OCI-M1 (cell line): ENCODE results near the gene SCGB2A2.

Experiments used
- DNase-seq: peaks from one replicate; lab custom pipeline; 2025; lab: John Stamatoyannopoulos, UW

The SCGB2A2 gene

DNA sequence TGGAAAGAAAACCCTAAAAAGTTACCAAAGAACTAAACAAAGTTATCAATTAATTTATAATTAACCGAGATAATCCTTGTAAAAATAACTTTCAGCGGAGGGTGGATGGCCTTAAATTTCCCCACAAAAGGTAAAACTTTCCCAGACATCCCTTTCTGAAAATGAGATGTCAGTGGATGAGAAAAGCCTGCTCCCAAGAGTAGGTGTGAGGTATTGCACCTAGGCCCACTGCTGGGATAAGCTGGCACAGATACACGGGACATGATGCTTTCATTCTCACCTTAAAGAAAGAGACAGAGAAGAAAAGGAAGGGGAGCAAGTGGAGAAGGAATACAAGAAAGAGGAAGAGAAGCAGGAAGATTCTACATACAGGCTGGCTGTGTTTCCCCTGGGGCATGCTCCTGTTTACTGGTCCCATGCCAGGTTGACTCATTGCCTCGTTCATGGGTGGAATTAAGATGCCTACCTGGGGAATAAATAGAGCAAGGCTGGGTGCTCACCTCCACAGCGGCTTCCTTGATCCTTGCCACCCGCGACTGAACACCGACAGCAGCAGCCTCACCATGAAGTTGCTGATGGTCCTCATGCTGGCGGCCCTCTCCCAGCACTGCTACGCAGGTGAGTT is at the start of gene SCGB2A2:
SCGB2A2 (plus strand) TSS at position 505 of the 625 bp plus-strand sequence; CDS start at position 564, 59 bp downstream.
- DNase-seq, result no peak

DNA sequence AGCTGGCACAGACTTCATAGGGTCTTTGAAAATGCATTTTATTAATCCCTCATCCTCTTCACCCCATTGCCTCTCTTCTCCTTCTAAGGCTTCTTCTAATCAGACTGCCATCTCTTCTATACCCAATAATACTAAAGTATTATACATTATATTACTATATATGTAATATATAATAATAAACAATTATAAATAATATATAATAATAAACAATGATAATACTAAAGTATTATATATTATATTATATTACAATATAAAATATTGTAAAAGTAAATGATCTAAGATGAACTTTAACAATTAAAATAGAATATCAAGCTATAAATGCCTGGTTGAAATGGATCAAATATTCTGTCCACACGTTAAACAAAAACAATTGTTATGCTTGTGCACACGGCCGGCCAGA is 48.5 kb upstream of the SCGB2A2 start:
- no peak for DNase-seq

DNA sequence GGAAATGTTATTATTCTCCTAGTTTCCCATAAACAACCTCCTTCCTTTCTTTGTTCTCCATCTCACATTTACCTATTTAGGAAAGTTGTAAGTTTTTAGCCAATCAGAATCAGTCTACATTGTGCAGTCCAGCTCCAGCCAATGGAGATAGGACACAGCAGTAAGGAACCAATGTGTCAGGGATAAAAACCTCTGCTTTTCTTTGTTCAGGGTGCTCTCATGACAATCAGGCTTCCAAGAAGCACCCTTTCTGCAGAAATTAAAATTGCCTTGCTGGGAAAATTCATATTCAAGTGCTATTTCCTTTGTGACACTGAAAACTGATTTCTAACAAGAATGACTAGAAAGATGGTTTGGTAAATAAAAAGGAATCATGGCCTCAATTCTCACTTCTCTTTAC is 46.9 kb upstream of the SCGB2A2 start:
- DNase-seq, result no peak

DNA sequence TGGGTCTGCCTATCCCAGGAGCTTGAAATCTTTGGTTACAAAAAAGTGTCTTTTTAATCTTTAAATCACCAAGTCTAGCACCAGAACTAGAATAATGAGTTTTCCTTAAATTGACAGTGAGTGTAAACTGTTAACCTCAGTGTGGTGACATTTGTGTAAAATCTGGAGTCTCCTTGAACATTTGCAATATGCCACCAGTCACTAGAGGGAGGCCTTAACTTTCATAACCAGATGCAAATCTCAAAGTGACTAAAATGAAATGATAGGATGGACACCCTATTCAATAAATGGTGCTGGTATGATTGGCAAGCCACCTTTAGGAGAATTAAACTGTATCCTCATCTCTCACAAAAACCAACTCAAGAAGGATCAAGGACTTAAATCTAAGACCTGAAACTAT is 36.2 kb upstream of the SCGB2A2 start:
- DNase-seq, result peak; percentile 8

DNA sequence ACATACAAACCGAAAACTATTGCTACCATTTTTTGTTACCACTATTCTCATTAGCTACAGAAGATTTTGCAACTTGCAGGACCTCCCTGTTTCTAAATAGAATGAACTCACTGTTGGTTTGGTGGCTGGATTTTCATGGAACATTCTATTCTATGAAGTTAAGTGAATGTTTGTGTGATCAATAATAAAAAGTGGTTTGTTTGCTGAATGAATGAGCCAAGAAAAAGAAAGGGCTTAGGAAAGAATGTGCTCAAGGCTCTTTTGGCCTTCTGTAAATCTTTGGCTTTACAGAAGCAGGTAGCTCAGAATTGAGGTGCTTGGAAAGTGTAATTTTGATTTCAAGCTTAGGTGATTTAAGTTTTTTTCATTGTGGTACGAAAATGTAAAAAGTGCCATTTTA is 33.8 kb upstream of the SCGB2A2 start:
- no peak for DNase-seq

DNA sequence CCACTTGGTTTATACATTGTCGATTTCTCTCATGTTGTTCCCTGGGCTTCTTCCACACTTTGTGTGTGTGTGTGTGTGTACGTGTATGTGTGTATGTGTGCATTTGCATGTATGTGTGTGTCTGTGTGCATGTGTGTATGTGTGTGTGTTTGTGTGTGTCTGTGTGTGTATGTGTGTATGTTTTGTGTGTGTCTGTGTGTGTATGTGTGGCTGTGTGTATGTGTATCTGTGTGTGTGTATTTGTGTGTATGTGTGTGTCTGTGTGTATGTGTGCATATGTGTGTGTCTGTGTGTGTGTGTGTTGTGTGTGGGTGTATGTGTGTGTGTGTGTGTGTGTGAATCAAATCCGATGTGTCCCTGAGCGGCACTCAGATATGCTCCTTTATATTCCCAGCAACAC is 32.5 kb upstream of the SCGB2A2 start:
- DNase-seq, result no peak

DNA sequence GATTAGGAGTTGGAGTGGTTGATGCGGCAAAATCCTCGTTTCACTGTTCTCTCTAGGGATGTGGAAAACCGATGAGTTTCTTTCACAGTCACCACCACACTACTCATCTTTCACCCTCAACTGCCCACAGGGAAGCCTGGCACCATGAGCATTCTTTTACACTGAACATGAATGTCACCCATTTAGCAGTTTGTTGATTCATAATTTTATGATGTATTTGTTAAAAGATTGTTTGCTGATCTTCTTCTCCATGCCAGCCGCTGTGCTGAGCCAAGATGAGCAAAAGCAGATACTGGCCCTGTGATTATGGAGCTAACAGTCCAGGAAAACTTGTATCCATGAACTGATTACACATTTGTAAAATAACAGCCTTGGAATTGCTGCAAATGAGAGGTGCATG is 31.8 kb upstream of the SCGB2A2 start:
- DNase-seq, result no peak

DNA sequence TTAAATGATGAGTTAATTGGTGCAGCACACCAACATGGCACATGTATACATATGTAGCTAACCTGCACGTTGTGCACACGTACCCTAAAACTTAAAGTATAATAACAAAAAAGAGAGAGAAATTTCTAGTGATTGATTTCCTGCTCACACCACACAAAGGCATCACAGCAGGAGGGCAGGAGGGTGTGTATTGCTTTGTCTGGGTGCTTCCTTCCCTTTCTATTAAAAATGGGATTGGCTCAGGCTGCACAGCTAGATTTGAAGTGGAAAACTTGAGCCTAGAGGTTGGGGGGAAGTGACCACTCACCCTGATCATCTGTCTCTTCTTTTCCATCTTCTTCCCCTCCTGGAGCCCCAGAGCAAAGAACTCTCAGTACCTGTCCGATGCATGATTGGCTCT is 28.9 kb upstream of the SCGB2A2 start:
- no peak for DNase-seq

DNA sequence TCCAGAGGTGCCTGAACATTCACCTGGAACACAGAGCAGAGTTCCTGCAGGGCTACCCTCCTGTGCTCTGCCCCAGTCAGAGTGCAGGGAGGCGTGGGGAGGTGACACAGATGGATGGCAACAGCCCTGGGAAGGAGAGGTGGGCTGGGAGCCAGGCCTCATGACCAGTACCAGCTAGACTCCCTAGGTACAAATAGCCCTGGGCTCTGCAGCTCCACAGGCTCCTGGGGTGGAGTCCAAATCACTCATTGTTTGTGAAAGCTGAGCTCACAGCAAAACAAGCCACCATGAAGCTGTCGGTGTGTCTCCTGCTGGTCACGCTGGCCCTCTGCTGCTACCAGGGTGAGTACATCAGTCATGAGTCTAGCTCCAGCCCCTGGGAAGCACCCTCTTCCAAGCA is 27.9 kb upstream of the SCGB2A2 start, which contains the start of gene SCGB1D2:
SCGB1D2 (plus strand) TSS at position 219 of the 400 bp plus-strand sequence; CDS start at position 288, 69 bp downstream.
- DNase-seq, result no peak

DNA sequence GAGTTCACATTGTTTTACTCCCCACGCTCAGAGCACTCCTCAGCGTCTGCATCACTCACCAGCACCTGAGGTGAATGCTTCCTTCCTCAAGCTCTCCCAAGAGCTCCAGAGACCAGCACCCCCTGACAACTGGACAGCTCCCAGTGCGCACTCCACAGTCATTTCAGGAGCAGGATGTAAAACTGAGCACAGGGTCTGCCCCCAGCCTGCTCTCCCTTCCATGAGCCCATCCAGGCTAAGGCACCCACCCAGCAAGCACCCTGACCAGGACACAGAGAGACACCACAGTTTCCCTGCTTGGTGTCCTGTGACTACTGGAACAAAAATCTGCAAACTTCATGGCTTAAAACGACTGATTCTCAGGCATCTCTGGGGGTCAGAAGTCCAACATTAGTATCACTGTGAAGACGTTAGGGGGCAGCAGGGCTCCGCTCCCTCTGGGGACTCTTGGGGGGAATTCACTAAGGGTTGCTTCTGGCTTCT is 24.6 kb upstream of the SCGB2A2 start:
- DNase-seq, result peak; percentile 25

DNA sequence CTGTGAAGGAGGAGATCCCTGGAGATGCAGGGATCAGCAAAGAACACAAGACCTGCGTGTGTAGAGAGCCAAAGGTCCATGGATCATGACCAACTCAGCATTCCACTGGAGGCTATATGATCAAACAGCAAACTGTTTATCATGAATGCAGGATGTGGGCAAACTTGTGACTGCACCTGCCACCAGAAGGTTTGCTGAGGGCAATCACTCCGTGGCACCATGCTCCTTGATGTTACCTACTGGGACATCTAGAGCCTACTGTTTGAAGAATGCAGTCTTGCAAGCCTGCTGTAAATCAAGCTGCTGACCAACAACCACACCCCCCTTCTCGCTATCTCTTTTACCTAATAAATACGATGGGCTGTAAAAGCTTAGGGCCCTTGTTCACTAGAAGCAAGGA is 18.3 kb upstream of the SCGB2A2 start:
- no peak for DNase-seq

DNA sequence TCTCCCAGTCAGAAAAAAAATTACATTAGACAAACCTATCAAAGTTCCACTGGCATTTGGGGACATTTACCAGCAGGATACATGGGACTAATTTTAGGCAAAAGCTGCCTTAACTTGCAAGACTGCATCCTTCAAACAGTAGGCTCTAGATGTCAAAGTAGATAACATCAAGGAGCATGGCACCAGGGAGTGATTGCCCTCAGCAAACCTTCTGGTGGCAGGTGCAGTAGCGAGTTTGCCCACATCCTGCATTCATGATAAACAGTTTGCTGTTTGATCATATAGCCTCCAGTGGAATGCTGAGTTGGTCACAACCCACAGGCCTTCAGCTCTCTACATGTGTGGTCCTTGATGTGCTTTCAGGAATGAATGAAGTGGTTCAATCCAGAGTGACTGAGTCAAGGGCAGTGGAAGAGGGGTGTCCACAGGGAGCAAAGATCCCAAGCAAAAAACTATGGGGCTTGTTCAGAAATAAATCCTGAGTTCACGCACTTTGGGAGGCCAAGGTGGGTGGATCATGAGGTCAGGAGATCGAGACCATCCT is 15.9 kb upstream of the SCGB2A2 start:
- DNase-seq, result no peak

DNA sequence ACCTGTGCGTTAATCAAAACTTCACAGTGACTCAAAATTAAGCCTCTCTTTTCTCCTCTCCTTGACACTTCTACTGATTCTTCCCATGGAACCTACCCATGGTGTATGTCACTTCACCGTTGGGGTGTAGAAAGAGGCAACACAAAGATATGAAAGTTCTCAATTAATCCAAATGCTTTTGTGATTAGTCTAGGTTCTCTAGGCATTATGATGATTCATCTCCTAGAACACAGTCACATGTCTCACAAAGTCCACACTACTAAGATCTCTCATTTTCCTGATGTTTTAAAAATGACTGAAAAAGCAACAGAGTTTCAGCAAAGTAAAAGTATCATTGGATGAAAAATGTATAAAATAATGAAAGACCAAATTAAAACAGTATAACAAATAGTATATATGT is 13.7 kb upstream of the SCGB2A2 start:
- DNase-seq, result no peak

DNA sequence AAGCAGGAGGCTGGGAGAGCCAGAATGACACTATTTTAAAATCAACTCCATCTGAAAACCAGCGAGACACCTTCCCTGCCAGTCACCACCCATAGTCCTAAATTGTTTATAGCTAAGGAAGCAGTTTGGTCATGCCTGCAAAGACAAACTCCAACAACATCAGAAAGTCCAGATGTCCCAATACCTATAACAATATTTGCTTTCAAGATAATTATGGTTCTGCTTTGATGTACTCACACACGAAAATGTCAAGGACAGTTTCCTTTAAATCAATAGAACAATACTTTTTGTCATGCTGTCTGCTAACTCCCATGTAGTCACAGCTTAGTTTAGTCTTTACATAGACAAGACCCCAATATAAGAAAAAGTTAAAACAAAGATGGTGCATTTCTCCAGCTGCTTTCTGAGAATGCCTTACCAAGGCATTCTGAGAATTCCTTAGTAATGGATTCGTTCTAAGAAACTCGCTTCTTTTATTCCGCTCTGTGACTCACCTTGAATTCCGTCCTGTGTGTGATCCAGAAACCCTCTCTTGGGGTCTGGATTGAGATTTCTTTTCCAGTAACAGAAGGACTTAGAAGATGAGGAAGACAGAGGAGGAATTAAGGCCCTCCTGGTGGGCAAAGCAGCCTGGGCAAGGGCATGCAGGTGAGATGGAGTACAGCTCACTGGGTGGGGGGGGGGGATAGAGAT is 9.6 kb upstream of the SCGB2A2 start:
- no peak for DNase-seq

DNA sequence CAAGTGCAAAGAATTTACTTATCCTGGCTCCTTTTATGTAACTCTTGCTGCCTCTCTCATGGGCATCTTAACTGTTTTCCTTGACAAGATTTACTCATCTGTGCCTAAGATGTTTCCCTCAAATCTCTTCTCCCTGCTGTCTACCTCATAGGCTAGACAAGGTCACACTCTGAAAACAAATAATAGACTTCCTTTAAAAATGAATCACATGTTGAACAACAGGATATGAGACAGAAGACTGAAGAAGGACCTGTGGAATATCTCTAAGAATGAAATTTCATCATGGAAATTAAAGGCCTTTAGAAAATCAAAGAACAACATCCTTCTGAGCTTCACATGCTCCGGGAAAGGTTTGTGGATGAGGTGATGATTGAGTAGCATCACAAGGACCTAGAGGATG is 6.0 kb upstream of the SCGB2A2 start:
- DNase-seq, result no peak

DNA sequence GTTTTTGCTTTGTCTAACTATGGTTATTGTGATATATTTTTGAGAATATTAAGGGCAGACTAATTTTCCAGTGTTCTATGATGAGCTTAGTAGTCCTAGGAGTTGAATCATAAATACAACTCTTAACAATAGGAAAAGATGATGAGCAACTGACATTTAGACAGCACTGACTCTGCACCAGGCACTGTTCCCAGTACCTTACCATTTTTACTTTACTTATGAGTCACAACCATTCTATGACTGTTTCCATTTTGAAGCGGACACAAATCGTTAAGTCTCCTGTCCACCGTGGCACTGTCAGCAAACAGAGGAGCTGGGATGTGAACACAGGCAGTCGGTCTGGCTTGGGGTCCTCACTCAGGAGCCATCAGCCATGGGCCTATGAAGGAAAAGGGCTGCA is 3.4 kb upstream of the SCGB2A2 start:
- DNase-seq, result no peak

DNA sequence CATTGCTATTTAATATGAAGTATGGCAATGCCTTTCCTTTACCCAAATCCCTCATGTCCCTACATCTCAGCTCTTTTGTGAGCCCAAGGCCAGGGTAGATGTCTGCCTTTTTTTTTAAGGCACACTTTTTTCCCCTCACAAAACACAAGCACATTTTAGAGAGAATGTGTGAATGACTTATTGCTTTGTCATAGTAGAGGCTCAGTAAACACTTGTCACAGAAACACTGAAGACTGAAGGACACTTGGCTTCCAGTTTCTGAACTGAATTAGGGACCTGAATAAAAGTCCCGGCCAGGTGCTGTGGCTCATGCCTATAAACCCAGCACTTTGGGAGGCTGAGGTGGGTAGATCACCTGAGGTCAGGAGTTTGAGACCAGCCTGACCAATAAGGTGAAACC is 2.9 kb upstream of the SCGB2A2 start:
- DNase-seq, result no peak

DNA sequence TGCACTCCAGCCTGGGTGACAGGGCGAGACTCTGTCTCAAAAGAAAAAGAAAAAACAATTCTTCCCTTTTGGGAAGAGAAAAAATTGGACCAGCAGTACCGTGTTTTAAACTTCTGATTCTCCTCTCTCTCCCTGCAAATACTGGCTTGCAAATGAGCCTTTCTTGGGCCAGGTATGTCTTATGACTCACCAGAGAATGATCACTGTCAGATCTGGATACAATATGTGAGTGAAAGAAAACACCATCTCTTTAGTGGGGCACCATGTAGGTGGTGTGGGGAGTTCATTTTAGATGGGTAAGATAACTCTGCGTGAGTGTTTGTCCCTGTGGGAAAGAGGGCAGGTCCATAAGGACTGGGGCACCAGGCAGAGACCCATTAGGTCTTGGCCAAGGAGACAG is 2.4 kb upstream of the SCGB2A2 start:
- DNase-seq, result no peak

DNA sequence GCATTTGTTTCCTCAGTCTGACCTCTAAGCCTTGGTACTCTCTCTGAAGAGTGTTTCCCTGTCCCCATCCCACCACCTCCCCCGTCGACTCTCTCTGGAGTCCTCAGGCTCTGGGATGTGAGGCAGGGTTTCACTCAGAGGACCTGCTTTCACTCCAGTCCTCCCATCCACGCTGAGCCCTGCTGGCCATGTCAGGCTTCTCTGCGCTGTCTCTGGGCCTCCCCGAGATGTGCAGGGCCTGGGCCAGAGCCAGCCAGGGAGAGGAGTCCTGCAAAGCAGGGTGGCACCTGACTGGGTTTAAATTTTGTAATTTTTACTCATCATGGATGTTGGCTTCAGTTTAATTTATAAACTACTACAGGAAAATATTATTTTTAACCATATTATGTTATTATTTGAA is 3.3 kb downstream of the SCGB2A2 start:
- DNase-seq, result no peak

DNA sequence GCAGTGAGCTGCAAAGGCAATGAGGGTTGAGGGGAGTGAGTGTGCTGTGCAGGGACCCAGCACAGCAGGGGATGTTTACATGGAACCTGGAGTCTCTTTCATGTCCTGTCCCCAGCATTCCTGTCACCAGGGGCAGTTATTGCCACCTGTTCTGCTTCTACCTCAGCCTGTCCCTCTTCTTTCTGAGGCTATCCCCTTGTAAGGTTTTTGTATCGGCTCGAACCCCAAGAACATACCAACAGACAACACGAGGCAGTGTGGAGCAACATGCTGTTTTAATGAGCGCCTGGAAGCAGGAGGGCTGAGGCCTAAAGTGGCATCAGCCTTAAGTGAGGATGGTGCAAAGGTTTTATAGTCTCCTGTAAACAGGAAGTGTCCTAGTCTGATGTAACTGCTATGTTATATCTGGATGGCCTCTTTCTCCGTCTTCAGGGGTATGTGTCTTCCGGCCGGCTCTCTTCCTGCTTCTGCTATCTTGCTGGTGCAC is 3.9 kb downstream of the SCGB2A2 start:
- no peak for DNase-seq

DNA sequence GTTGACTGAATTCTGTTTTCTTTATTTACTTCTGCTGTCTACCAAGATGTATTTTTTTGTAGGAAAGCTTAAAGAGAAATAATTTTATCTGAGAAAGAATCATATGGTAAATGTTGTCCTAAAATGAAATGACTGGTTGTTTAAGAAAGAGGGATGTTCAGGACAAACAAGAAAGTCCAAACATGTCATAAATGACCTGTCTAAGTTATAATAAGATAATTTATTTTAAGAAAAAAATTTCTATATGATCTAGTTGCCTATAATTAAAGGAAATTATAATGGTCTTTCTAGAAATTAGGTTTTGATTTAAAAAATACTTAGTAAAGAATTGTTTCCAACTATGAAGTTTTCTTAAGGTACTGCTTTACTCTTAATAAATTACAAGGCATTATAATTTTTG is 10.5 kb downstream of the SCGB2A2 start:
- DNase-seq, result no peak

DNA sequence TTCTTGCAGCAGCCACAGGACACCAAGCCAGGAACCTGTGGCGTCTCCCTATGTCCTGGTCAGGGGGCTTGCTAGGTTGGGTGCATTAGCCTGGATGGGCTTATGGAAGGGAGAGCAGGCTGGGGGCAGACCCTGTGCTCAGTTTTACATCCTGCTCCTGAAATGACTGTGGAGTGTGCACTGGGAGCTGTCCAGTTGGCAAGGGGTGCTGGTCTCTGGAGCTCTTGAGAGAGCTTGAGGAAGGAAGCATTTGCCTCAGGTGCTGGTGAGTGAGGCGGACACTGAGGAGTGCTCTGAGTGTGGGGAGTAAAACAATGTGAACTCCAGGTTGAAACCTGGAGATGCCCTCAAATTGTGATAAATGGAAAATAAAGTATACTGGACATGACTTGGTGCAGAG is 25.5 kb downstream of the SCGB2A2 start:
- peak; percentile 19 for DNase-seq

DNA sequence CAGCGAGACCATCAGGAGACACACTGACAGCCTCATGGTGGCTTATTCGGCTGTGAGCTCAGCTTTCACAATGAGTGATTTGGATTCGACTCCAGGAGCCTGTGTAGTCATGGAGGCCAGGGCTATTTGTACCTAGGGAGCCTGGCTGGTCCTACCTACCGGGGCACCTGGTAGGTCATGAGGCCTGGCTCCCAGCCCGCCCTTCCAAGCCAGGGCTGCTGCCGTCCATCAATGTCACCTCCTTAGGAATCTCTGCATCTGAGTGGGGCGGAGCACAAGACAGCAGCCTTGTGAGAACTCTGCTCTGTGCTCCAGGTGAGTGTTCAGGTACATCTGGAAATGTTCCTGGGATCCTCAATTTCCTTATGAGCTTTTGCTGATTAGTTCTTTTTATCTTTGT is 29.0 kb downstream of the SCGB2A2 start, which contains the start of gene SCGB1D4:
SCGB1D4 (minus strand) TSS at position 101 of the 400 bp plus-strand sequence; CDS start at position 36, 65 bp downstream.
- no peak for DNase-seq
